ENCODE results near the gene SRGAP3. TPM values are rescaled to one million over a fixed set of nuclear protein-coding genes. Genes with fewer than 3 reads are reported as not detected.

The SRGAP3 gene
- total RNA-seq, 1 experiment from 2014 or later, result 0.69 TPM

DNA sequence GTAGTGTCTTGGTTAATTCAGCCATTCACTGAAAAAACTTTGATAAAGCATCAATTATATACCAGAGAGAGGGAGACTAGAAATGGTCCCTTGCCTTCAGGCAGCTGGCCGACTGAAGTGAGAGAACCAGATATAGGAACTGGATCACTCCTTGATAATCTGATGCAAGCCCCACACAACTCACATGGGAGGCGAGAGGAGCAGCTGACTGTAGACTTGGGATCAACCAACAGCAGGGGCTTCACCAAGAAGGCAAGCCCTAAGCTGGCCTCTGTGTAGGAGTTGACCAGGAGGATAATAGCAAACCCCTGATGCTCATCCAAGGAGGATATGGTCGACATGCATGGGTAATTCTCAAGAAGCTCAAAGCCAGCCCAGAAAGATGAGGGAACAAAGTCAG is 133.1 kb downstream of the SRGAP3 start:
- no peaks in the 10 kb centered on the region for H3K27me3 ChIP-seq (replicated peaks; ENCODE audit: insufficient read depth, low read depth, low read length, poor library complexity)
- ChIA-PET CTCF (no interaction called here), POLR2A (ENCODE audit: low non-redundant PET) (no interaction called here)
- intact Hi-C loops (cut with micrococcal nuclease; ENCODE audit: unreplicated experiment), result no loop called here
- no peaks in the 10 kb centered on the region for H3K9me3 ChIP-seq (ENCODE audit: low read depth, low read length, poor library complexity, severe bottlenecking)
- no TSS peak for BruUV-seq (replicated peaks)
- DNase-seq (ENCODE audit: low spot score), result no peak
- H3K27ac ChIP-seq (ENCODE audit: low read depth, low read length, poor library complexity, severe bottlenecking), result no peak overlapping the region
- no peaks in the 10 kb centered on the region for H3K36me3 ChIP-seq (ENCODE audit: insufficient read depth, low read length, poor library complexity, severe bottlenecking)
- no peak overlapping the region for H3K4me3 ChIP-seq (ENCODE audit: low read depth, low read length, poor library complexity, severe bottlenecking)
- no peak for TF ChIP-seq EZH2 (IDR thresholded peaks at IDR 0.05; ENCODE audit: borderline replicate concordance, low read depth, low read length, poor library complexity, severe bottlenecking)
- TF ChIP-seq, protein P1, sequence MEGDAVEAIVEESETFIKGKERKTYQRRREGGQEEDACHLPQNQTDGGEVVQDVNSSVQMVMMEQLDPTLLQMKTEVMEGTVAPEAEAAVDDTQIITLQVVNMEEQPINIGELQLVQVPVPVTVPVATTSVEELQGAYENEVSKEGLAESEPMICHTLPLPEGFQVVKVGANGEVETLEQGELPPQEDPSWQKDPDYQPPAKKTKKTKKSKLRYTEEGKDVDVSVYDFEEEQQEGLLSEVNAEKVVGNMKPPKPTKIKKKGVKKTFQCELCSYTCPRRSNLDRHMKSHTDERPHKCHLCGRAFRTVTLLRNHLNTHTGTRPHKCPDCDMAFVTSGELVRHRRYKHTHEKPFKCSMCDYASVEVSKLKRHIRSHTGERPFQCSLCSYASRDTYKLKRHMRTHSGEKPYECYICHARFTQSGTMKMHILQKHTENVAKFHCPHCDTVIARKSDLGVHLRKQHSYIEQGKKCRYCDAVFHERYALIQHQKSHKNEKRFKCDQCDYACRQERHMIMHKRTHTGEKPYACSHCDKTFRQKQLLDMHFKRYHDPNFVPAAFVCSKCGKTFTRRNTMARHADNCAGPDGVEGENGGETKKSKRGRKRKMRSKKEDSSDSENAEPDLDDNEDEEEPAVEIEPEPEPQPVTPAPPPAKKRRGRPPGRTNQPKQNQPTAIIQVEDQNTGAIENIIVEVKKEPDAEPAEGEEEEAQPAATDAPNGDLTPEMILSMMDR (conservative IDR thresholded peaks at IDR 0.05; ENCODE audit: low read depth, low read length), result no peak
- H3K4me1 ChIP-seq (ENCODE audit: insufficient read depth, low read length, poor library complexity, severe bottlenecking), result no peaks in the 10 kb centered on the region

DNA sequence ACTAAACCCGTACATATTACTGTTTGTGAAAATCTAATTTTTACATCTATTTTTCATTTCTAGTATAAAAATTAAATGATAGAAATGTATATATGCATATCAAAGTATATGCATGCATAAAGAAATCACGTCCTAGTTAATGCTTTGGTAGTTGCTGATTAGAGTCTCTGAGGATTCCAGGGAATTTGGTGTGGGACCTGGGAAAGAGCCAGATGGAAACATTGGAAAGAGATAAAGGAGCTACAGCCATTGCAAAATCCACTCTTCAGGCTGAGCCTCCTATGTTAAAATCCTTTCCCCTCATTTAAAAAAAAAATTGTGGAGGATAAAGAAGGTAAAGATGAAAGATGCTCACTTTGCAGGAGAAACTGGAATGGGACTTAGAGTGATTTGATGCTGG is 134.1 kb downstream of the SRGAP3 start:
- no TSS peak for BruUV-seq (replicated peaks)

DNA sequence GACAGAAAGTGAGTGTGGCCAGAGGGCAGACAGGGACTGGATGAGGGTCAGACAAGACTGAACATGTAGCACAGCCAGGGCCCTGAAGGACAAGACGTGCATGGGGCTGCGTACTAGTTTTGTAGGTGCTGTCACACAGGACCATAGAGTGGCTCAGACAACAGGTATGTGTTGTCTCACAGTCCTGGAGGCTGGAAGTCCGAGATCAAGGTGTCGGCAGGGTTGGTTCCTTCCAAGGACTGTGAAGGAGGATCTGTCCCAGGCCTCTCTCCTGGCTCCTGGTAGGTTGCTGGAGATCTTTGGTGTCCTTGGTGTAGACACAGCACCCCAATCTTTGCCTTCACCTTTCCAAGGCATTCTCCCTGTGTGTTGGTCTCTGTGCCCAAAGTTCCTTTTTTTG is 136.4 kb downstream of the SRGAP3 start:
- Histone ChIP-seq H3K9me3 (ENCODE audit: low read depth, low read length, poor library complexity, severe bottlenecking) (no peaks in the 10 kb centered on the region), H3K4me1 (ENCODE audit: insufficient read depth, low read length, poor library complexity, severe bottlenecking) (no peaks in the 10 kb centered on the region), H3K27ac (ENCODE audit: low read depth, low read length, poor library complexity, severe bottlenecking) (no peak overlapping the region), H3K4me3 (ENCODE audit: low read depth, low read length, poor library complexity, severe bottlenecking) (no peak overlapping the region), H3K36me3 (ENCODE audit: insufficient read depth, low read length, poor library complexity, severe bottlenecking) (no peaks in the 10 kb centered on the region), H3K27me3 (replicated peaks; ENCODE audit: insufficient read depth, low read depth, low read length, poor library complexity) (no peaks in the 10 kb centered on the region)
- BruUV-seq (replicated peaks), result no TSS peak
- ChIA-PET POLR2A (ENCODE audit: low non-redundant PET) (no interaction called here), CTCF (no interaction called here)
- TF ChIP-seq, protein P1 (conservative IDR thresholded peaks at IDR 0.05; ENCODE audit: low read depth, low read length), result no peak
- no peak for TF ChIP-seq EZH2 (IDR thresholded peaks at IDR 0.05; ENCODE audit: borderline replicate concordance, low read depth, low read length, poor library complexity, severe bottlenecking)
- DNase-seq (ENCODE audit: low spot score), result no peak
- intact Hi-C loops (cut with micrococcal nuclease; ENCODE audit: unreplicated experiment), result no loop called here

More for the DNA sequence above, 134.1 kb downstream of the SRGAP3 start:
- Histone ChIP-seq H3K4me3 (ENCODE audit: low read depth, low read length, poor library complexity, severe bottlenecking) (no peak overlapping the region), H3K4me1 (ENCODE audit: insufficient read depth, low read length, poor library complexity, severe bottlenecking) (no peaks in the 10 kb centered on the region), H3K36me3 (ENCODE audit: insufficient read depth, low read length, poor library complexity, severe bottlenecking) (no peaks in the 10 kb centered on the region), H3K9me3 (ENCODE audit: low read depth, low read length, poor library complexity, severe bottlenecking) (no peaks in the 10 kb centered on the region), H3K27ac (ENCODE audit: low read depth, low read length, poor library complexity, severe bottlenecking) (no peak overlapping the region), H3K27me3 (replicated peaks; ENCODE audit: insufficient read depth, low read depth, low read length, poor library complexity) (no peaks in the 10 kb centered on the region)
- TF ChIP-seq, protein P1 (conservative IDR thresholded peaks at IDR 0.05; ENCODE audit: low read depth, low read length), result no peak
- no peak for TF ChIP-seq EZH2 (IDR thresholded peaks at IDR 0.05; ENCODE audit: borderline replicate concordance, low read depth, low read length, poor library complexity, severe bottlenecking)
- intact Hi-C loops (cut with micrococcal nuclease; ENCODE audit: unreplicated experiment), result no loop called here
- ChIA-PET POLR2A (ENCODE audit: low non-redundant PET) (no interaction called here), CTCF (no interaction called here)
- no peak for DNase-seq (ENCODE audit: low spot score)

Data from A673 (cell line).